Fibroblast of villous mesenchyme (primary cell): ENCODE results near the gene CD300A. TPM values are rescaled to one million over a fixed set of nuclear protein-coding genes. Genes with fewer than 3 reads are reported as not detected.
A peak's percentile ranks its signal among the peaks of the same experiment; 100 is the strongest.
"Not testable (repeated sequence)": the region's sequence is repeated elsewhere in the genome, so short reads cannot be mapped to it uniquely, and the experiment has no call there.

ENCODE experiments used
- DNase-seq: peaks from one replicate; pipeline ENCODE4 v3.0.0-alpha.2; 2010; ENCODE audit warnings: low read depth
- H3K4me3 ChIP-seq: 2 replicates; pipeline ENCODE4 v1.5.1; 2011; ENCODE audit warnings: low read depth, mild to moderate bottlenecking, low read length
- CTCF ChIP-seq: IDR thresholded peaks from 2 replicates; pipeline ENCODE4 v1.5.1; 2012; ENCODE audit warnings: low read depth, mild to moderate bottlenecking, low read length; ENCODE audit not compliant: insufficient read depth
- total RNA-seq: library from RNA; depleted of rRNA; stranded (reverse); fragments of >200 nt; gene quantifications from 2 replicates; pipeline ENCODE4 v1.2.3, GENCODE V29; 2012

Gene CD300A
- total RNA-seq, 1 donor, result not detected

DNA sequence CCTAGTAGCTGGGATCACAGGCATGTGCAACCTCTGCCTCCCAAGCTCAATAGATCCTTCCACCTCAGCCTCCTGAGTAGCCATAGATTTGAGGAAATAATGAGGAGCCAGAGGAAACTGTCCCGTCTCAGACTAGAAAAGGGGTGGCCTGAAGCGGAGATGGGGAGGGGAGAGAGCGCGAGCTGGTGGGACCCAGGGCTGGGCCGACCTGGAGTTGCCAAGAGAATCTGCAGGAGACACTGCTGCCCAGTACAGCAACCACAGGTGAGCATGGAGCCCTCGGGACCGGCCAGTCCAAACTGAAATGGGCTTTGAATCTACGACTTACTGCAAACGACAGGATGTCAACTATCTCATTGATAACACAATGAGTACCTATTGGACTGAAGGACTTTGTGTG is 24.3 kb downstream of the CD300A start:
- H3K4me3 ChIP-seq, result no peak overlapping the region

DNA sequence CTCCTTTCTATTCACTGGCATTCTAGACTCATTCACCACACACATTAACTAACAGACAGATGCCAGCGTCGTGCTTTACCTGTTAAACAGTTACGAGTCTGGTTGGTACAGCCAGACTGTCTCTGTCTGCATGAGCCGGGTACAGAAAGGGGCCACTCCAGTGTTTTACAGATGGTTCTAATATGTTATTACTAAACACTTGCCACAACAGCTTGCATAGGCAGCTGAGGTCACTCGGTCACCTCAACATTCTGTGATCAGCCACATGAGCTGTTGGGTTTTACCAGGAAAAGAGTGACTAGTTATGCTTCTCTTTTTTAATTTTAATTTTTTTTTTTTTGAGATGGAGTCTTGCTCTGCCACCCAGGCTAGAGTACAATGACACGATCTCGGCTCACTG is 25.2 kb downstream of the CD300A start:
- no peak for TF ChIP-seq CTCF
- no peak overlapping the region for H3K4me3 ChIP-seq
- DNase-seq, result no peak

More for the DNA sequence above, 24.3 kb downstream of the CD300A start:
- no peak for DNase-seq
- TF ChIP-seq CTCF, result no peak

DNA sequence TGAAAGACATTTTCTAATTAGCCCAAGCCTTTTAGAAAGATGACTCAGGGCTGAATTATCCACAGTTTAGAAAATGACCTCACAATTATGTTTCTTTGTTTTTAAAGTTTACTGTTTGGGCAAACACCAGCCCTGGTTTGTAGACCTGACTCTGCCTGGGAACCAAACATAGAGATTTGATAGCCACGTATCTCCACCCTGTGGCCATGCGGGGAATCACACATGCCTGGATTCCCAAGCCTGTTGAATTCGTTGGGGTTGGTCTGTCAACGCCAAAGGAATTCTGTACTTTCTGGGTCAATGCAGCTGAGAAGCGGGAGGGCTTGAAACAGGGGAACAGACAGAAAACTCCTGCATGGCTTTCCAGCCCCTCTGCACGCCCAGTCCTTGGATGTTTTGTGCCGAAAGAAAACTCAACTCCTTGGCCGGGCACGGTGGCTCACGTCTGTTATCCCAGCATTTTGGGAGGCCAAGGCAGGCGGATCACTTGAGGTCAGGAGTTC is 26.9 kb downstream of the CD300A start:
- peak; percentile 83 for TF ChIP-seq CTCF

GRCh38 chr17:74497471-74497870 is 31.0 kb downstream of the CD300A start:
- no peak for TF ChIP-seq CTCF
- no peak overlapping the region for H3K4me3 ChIP-seq
- no peak for DNase-seq

More for the DNA sequence above, 26.9 kb downstream of the CD300A start:
- H3K4me3 ChIP-seq, result no peak overlapping the region
- DNase-seq, result peak; percentile 54

DNA sequence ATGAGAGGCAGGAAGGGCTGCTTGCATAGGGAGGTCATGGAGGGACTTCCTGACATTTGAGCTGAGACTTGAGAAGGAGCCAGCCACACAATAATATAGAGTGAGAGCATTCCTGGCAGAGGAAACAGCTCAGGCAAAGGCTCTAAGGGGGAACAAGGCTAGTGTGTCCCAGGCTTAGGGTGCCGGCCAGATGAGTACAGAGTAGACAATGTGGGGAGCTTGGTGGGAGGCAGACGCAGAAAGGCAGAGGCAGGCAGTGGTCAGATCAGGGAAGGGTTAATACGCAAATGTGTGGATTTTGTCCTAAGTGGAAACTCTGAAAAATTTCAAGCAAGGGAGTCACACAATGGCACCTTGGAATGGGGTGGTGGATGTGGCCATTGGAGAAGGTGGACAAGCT is 33.6 kb downstream of the CD300A start:
- DNase-seq, result no peak
- H3K4me3 ChIP-seq, result no peak overlapping the region
- TF ChIP-seq CTCF, result no peak

GRCh38 chr17:74502861-74503260 is 36.4 kb downstream of the CD300A start:
- no peak for TF ChIP-seq CTCF
- DNase-seq, result no peak
- no peak overlapping the region for H3K4me3 ChIP-seq

DNA sequence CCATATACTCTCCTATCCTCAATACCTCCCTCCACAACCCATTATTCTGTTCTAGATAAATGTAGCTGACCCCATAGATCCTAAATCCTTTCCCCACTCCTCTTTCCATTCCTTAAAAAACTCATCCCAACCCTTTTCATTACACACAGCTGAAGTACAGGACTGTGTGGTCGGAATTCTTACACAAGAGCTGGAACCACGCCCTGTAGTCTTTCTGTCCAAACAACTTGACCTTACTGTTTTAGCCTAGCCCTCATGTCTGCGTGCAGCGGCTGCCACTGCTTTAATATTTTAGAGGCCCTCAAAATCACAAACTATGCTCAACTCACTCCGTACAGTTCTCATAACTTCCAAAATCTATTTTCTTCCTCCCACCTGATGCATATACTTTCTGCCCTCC is 37.5 kb downstream of the CD300A start:
- not testable (repeated sequence) for H3K4me3 ChIP-seq
- DNase-seq, result peak; percentile 10
